Stimulated activated naive CD8-positive, alpha-beta T cell treated with anti-CD3 and anti-CD28 coated beads, Interleukin-15, Interleukin-2, amounts not matched to agents 100 ng/mL and 50 ng/mL, for 24 hours (primary cell): ENCODE measurements around the gene ESD.
"Not testable (repeated sequence)": the region's sequence is repeated elsewhere in the genome, so short reads cannot be mapped to it uniquely, and the experiment has no call there.

Source experiments
- H3K27ac Mint-ChIP-seq: one replicate; pipeline ENCODE4 v1.8.0; 2021; ENCODE audit warnings: mild to moderate bottlenecking, mixed read lengths
- H3K27me3 Mint-ChIP-seq: one replicate; pipeline ENCODE4 v1.8.0; 2021; ENCODE audit warnings: mixed read lengths
- H3K36me3 Mint-ChIP-seq: one replicate; pipeline ENCODE4 v1.8.0; 2021; ENCODE audit warnings: low read depth, mixed read lengths
- H3K4me1 Mint-ChIP-seq: one replicate; pipeline ENCODE4 v1.8.0; 2021; ENCODE audit warnings: low read depth, mixed read lengths
- H3K4me3 Mint-ChIP-seq: one replicate; pipeline ENCODE4 v1.8.0; 2021; ENCODE audit warnings: mild to moderate bottlenecking, mixed read lengths
- H3K9me3 Mint-ChIP-seq: one replicate; pipeline ENCODE4 v1.8.0; 2021; ENCODE audit warnings: mixed read lengths

Gene ESD

DNA sequence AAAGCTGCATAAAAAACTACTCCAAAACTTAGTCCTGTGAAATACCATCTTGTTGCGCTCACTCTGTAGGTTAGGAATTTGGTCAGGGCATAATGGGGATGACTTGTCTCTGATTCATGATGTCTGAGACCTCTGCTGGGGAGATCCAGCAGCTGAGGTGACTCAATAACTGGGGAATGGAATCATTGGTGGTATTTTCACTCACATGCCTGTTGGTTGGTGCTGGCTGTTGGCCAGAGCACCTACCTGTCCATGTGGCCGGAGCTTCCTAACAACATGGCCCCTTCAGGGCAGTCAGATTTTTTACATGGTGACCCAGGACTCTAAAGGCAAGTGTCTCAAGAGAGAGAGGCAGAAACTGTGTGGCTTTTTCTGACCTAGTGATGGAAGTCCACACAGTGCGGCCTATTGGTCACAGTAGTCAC, 7.4 kb upstream of the ESD start:
- H3K9me3 Mint-ChIP-seq: no peaks in the 10 kb centered on the region

DNA sequence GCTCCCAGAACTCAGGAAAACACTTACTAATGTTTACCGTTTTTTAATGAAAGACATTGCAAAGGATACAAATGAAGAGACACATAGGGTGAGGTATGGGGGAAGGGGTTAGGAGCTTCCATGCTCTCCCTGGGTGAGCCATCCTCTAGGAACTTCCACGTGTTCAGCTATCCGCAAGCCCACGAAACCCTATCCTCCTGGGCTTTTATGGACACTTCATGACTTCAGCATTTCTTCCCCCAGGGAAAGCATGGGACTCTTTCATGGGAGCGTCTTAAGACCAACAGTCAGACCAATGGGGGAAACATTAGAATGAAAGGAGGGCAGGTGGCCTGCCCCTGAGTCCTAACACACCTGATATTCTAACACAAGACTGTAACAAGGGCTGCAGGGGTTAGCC, 6.6 kb upstream of the ESD start:
- Mint-ChIP-seq H3K27ac (no peak overlapping the region), H3K4me1 (no peaks in the 10 kb centered on the region), H3K27me3 (peaks cover 6% of the 10 kb centered on the region), H3K9me3 (no peaks in the 10 kb centered on the region), H3K4me3 (no peak overlapping the region), H3K36me3 (no peaks in the 10 kb centered on the region)

More for the DNA sequence above, 7.4 kb upstream of the ESD start:
- Mint-ChIP-seq H3K4me1 (no peaks in the 10 kb centered on the region), H3K27me3 (peaks cover 6% of the 10 kb centered on the region), H3K36me3 (no peaks in the 10 kb centered on the region), H3K4me3 (no peak overlapping the region), H3K27ac (peak overlapping the region; percentile 1)

DNA sequence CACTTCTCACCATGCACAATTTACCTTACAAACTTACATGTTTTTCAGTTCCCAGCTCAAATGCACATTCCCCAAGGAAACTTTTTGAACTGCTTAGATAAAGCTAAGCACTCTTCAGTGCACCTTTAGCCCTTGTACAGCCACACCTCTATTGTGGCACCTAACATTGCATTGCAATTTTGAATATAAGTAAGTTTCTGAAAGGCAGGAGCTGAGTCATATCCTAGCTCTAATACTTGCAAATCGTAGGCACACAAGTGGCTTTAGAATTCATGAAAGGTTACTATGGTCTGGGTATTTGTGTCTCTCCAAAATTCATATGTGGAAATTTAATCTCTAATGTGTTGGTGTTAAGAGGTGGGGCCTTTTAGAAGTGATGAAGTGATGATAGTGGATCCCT, 4.9 kb upstream of the ESD start:
- H3K36me3 Mint-ChIP-seq: no peaks in the 10 kb centered on the region
- H3K4me3 Mint-ChIP-seq: no peak overlapping the region
- H3K27me3 Mint-ChIP-seq: no peaks in the 10 kb centered on the region
- no peaks in the 10 kb centered on the region for H3K9me3 Mint-ChIP-seq
- H3K27ac Mint-ChIP-seq: no peak overlapping the region
- peaks cover 11% of the 10 kb centered on the region for H3K4me1 Mint-ChIP-seq

DNA sequence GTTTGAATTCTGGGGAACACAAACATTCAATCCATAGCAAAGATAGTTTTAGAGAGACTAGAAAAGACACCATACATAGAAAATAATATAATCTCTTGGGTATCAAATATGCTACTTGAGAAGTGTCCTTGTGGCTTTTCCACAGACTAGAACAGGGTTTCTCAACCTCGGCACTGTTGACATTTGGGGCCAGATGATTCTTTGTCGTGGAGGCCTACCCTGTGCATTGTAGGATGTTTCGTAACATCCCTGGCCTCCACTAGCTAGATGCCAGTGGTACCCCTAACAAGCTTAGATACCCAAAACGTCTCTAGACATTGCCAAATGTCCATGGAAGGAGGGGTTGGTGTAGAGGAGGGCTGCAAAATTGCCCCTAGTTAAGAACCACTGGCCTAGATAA, 2.2 kb upstream of the ESD start:
- Mint-ChIP-seq H3K27ac (no peak overlapping the region), H3K9me3 (no peaks in the 10 kb centered on the region), H3K27me3 (no peaks in the 10 kb centered on the region), H3K4me1 (peaks cover 35% of the 10 kb centered on the region), H3K36me3 (peaks cover 19% of the 10 kb centered on the region), H3K4me3 (no peak overlapping the region)

DNA sequence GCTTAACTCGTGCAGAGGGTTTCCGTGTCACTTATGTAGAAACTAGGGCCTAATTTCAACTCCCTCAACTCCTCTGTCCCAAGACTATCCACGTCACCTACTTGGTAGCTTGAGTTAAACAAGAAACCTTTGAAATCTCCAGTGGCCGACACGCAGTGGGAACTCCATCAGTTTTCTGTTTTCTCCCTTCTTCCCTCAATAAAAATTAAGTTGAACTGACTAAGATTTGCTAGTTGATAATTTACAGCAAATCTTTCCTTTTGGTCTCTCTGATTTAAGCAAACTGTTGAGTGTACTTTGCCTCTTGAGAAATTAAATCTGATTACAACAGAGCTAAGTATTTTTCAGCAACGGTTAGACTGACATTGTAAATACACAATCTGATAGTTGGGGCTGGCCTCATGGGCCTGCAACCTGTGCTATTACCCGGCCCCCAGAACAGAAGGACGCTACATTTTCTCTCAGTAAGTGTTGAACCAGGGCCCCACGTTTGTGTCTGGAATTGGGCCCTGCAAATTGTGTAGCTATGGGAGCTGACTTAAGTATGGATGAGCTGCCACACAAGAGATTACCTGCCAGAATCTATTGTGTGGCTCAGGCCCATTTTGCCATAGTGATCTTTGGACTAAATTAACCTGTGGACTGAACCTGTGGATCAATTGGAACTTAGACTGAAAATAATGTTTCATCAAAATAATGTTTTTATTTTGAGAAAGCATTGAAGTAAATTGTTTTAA, 708 bp upstream of the ESD start:
- peaks cover 45% of the 10 kb centered on the region for H3K4me1 Mint-ChIP-seq
- H3K4me3 Mint-ChIP-seq: peak overlapping the region; percentile 98
- H3K27ac Mint-ChIP-seq: peak overlapping the region; percentile 99
- H3K36me3 Mint-ChIP-seq: peaks cover 29% of the 10 kb centered on the region
- H3K27me3 Mint-ChIP-seq: no peaks in the 10 kb centered on the region
- H3K9me3 Mint-ChIP-seq: no peaks in the 10 kb centered on the region

DNA sequence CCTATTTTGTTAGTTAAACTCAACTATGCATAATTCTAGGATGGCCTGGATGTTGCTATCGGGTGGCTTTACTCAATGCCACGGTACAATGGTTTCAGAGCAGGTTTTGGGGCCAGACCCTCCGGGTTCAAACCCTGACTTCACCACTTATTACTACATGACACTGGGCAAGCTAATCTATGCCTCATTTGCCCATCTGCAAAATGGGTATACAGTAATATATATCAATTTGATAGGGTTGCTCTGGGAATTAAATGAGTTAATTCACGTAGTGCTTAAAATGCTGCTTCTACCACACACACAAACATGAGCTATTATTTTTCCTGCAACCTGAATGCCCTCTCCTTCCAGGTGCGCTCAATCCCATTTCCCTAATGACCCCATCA, 839 bp downstream of the ESD start:
- Mint-ChIP-seq H3K27ac (peak overlapping the region; percentile 99), H3K4me1 (peaks cover 45% of the 10 kb centered on the region), H3K27me3 (no peaks in the 10 kb centered on the region), H3K4me3 (peak overlapping the region; percentile 98), H3K9me3 (no peaks in the 10 kb centered on the region), H3K36me3 (peaks cover 32% of the 10 kb centered on the region)

DNA sequence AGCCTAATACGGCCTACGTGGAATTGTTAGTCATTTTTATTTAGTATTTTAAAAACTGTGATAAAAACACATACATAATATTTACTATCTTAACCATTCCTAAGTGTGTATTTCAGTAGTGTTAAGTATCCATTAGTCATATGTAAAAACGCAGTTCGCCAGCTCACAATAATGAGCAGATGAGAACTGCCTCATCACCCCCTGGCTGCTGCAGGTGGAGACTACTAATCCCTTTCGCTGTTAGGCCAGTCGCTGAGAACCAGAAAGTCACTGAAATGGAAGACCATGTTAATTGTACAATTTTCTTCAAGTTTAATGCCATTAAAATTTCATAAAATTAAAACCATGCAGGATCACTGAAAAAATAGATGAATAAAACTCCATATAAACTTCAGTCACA, 1.6 kb downstream of the ESD start:
- no peaks in the 10 kb centered on the region for H3K9me3 Mint-ChIP-seq
- peaks cover 49% of the 10 kb centered on the region for H3K4me1 Mint-ChIP-seq
- H3K36me3 Mint-ChIP-seq: peaks cover 40% of the 10 kb centered on the region
- no peak overlapping the region for H3K27ac Mint-ChIP-seq
- H3K27me3 Mint-ChIP-seq: no peaks in the 10 kb centered on the region
- peak overlapping the region; percentile 98 for H3K4me3 Mint-ChIP-seq

DNA sequence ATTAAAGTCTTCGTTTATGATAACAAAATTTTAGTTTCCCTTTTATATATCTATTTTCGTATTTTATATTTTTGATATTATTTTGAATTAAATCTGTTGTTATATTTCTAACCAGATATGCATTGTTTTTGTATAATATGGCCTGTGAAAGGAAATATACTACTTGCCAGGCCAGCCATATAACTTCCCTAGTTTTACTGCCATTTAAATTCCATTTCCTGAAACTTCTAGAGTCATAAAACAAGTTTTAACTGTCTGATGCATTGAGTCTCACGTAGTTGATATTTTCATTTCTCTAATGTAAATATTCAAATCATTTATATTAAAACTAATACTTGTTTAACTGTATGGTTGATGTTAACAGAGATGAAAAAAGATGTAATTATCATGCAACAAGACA, 13.5 kb downstream of the ESD start:
- no peaks in the 10 kb centered on the region for H3K27me3 Mint-ChIP-seq
- no peaks in the 10 kb centered on the region for H3K4me1 Mint-ChIP-seq
- H3K27ac Mint-ChIP-seq: no peak overlapping the region
- H3K9me3 Mint-ChIP-seq: no peaks in the 10 kb centered on the region
- H3K4me3 Mint-ChIP-seq: no peak overlapping the region
- H3K36me3 Mint-ChIP-seq: peaks cover 75% of the 10 kb centered on the region

DNA sequence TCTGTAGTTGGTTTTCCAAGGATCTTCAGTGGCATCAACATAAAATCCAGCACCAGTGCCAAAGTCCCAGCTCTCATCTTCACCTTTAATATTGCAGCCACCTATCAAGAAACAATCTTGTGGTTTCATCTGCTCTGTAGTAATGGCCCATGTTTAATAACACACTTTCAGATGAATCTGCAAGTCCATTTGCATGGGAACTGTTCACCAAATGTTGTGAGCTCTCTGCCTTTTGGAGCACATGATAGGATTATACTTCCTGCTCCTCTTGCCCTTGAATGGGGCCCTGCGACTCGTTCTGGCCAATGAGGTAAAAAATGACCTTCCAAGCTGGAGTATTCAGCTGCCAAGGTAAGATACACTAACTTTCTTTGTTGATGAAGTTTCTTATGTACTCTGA, 14.3 kb downstream of the ESD start:
- Mint-ChIP-seq H3K36me3 (peaks cover 75% of the 10 kb centered on the region), H3K27ac (no peak overlapping the region), H3K9me3 (no peaks in the 10 kb centered on the region), H3K4me1 (no peaks in the 10 kb centered on the region), H3K27me3 (no peaks in the 10 kb centered on the region), H3K4me3 (no peak overlapping the region)

DNA sequence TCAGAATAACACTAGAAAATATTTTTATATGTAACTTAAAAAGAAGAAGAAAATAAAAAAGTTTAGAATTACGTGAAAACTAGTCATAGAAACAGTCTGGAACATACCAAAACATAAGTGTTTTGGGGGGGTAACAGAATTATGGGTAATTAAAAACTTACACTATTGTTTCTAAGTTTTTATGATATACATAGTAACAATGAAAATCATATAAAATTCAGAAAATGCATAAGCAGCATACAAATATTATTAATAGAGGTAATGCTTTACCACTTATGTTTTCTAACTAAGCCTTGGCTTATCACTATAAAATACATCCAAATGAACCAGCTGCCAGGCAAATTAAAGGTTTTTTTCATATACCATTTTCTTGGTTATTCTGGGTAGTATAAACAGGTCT, 14.9 kb downstream of the ESD start:
- Mint-ChIP-seq H3K27ac (no peak overlapping the region), H3K9me3 (no peaks in the 10 kb centered on the region), H3K4me1 (no peaks in the 10 kb centered on the region), H3K4me3 (no peak overlapping the region), H3K36me3 (peaks cover 73% of the 10 kb centered on the region), H3K27me3 (no peaks in the 10 kb centered on the region)

DNA sequence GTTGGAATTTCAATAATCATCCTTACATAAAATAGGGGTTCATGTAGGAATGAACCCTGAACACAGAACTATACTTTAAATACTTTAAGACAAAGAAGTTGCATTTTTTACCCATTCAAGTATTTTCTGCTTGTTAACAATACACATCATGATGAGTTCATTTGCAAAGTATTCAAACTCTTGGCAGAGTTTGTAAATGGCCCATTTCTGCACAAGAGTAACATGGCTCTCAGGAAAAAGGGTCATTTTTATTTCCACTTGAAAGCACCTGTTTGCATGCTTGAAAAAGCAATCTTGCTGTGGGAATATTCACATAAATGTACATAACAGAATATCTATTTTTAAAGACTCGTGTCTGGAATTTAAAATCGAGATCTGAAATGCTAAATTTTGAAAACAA, 18.1 kb downstream of the ESD start:
- Mint-ChIP-seq H3K27ac (no peak overlapping the region), H3K4me3 (no peak overlapping the region), H3K27me3 (no peaks in the 10 kb centered on the region), H3K36me3 (peaks cover 70% of the 10 kb centered on the region), H3K9me3 (no peaks in the 10 kb centered on the region), H3K4me1 (no peaks in the 10 kb centered on the region)

DNA sequence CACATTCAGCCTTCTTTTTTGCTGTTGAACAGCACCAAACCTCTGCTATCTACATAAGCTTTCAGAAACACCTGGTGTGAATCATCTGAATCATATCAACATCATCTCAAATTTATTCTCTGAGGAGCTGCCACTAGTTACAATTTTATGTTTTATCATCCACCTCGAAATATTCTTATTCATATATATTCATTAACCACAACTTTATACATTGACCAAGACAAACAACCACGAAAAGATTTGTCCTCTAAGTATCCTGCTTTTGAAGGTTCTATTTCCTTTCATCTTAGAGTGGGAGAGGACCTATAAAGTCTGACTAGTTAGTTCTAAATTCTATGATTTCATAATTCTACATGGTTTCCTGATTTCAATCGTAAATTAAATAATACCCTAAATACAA, 18.9 kb downstream of the ESD start:
- Mint-ChIP-seq H3K27me3 (no peaks in the 10 kb centered on the region), H3K27ac (no peak overlapping the region), H3K36me3 (peaks cover 74% of the 10 kb centered on the region), H3K4me1 (no peaks in the 10 kb centered on the region), H3K9me3 (no peaks in the 10 kb centered on the region), H3K4me3 (no peak overlapping the region)

DNA sequence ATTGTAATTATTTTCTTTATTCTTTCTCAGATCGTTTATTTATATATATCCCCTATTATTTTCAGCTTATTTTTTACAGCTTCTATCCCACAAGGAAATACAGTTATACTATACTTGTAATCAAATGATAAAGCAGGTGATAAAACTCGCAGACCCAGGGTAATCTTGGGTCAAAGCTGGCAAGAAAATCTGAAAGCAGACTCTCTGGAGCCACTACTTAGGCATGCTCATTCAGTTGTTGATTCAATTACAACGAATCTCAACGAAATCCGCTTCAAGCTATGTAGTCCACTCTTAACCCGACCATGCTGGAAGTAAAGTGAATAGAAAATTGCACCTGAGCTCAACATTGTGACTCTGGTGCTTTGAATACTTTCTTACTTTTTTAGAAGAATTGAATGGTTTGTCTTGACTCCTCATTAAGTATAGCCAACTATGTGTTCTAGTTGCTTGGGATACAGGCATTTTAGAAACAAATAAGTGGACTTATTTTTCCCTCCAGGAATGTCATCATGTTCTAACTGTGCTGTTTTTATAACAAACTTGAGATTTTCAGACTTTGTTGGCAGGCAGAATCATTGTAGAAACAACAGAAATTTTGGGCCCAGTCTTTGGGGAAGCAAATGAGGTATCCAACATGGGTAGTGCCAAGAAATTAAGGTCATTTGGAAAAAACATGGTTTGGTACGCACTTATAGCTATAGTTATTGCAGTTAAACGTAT, 21.4 kb downstream of the ESD start:
- Mint-ChIP-seq H3K9me3 (no peaks in the 10 kb centered on the region), H3K27me3 (no peaks in the 10 kb centered on the region), H3K4me1 (no peaks in the 10 kb centered on the region), H3K36me3 (peaks cover 79% of the 10 kb centered on the region), H3K4me3 (no peak overlapping the region), H3K27ac (no peak overlapping the region)

DNA sequence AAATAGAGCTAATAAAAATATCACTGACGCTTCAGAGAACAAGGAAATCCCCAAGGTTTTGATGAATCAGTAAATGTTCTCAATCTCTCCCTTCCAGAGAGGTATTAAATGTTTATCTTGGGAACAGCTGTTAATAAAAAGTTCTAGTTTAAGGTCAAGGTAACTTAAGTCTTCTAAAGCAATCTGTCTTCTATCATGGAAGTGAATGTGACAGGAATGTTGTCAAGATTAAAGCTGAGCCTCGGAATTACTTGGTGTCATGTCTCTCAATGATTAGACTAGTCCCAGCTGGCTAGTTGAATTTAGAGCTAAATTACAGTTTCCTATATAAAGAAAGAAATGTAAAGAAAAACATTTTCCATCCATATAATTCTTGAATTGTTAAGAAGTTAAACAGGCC, 23.4 kb downstream of the ESD start:
- Mint-ChIP-seq H3K27me3 (no peaks in the 10 kb centered on the region), H3K9me3 (no peaks in the 10 kb centered on the region), H3K4me1 (no peaks in the 10 kb centered on the region), H3K4me3 (no peak overlapping the region), H3K27ac (no peak overlapping the region), H3K36me3 (peaks cover 77% of the 10 kb centered on the region)

DNA sequence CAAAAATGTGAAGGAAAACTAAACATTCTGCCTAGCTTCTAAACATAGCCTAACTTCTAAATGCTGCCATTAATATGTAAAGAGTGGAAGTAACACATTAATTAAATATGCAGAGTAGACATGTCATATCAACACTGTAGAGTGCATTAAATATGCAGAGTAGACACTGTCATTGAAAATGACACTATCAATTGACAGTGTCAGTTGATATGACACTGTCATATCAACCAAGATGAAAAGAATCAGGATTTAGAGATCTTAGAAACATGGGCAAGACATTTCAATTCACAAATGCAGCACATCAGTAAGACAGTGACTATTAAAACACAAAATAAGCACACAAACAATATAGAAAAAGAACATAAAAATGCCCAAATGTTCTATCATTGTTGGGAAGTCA, 25.3 kb downstream of the ESD start:
- Mint-ChIP-seq H3K27me3 (no peaks in the 10 kb centered on the region), H3K4me3 (no peak overlapping the region), H3K36me3 (peaks cover 64% of the 10 kb centered on the region), H3K27ac (no peak overlapping the region), H3K4me1 (no peaks in the 10 kb centered on the region), H3K9me3 (no peaks in the 10 kb centered on the region)

DNA sequence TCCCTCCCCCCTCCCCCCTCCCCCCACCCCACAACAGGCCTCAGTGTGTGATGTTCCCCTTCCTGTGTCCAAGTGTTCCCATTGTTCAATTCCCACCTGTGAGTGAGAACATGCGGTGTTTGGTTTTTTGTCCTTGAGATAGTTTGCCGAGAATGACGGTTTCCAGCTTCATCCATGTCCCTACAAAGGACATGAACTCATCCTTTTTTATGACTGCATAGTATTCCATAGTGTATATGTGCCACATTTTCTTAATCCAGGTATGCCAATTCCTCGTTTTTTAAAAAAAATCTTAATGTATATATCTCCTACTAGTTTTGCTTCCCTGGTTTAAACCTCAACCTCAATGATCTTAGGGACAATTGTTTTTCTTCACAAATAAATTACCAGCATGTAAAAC, 27.0 kb downstream of the ESD start:
- not testable (repeated sequence) for H3K4me1 Mint-ChIP-seq, H3K9me3 Mint-ChIP-seq, H3K27ac Mint-ChIP-seq, H3K27me3 Mint-ChIP-seq, H3K4me3 Mint-ChIP-seq
- H3K36me3 Mint-ChIP-seq: peaks cover 50% of the 10 kb centered on the region
